Stimulated activated CD8-positive, alpha-beta memory T cell treated with anti-CD3 and anti-CD28 coated beads, Interleukin-15, amount 100 ng/mL, for 1 hour (primary cell): ENCODE measurements around the gene CSNK2A2.
A peak's percentile ranks its signal among the peaks of the same experiment; 100 is the strongest.

Experiments
- DNase-seq: peaks from one replicate; pipeline ENCODE4 v3.0.0-alpha.2; 2020; ENCODE audit warnings: low read depth

CSNK2A2 gene

DNA sequence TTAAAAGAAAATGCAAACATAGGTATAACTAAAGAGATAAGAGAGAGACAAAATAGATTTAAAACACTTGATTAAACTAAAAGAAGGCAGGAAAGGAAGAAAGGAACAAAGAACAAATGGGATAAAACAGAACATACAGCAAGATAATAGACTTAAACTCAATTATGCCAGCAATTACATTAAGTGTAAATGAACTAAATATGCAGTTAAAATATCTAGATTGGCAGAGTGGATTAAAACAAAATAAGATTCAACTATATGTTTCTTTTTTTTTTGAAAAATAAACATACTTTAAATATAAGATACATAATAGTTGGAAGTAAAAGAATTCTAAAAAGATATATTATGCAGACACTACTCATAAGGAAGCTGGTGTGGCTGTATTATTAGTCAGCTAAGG is 59.1 kb downstream of the CSNK2A2 start:
- no peak for DNase-seq

DNA sequence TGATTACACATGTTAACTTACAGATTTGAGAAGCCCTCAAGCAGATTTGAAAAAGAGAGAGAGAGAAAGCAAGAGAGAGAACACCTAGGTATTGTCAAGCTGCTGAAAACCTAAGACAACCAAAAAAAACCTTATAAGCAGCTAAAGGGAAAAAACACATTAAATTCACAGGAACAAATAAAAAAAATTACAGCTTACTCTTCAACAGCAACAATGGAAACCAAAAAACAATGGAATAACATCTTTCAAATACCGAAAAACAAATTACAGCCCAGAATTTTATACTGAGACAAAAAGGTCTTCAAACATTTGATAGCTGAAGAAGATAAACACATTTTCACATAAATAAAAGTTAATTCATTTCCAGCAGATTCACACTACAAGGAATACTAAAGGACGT is 60.3 kb downstream of the CSNK2A2 start:
- no peak for DNase-seq

DNA sequence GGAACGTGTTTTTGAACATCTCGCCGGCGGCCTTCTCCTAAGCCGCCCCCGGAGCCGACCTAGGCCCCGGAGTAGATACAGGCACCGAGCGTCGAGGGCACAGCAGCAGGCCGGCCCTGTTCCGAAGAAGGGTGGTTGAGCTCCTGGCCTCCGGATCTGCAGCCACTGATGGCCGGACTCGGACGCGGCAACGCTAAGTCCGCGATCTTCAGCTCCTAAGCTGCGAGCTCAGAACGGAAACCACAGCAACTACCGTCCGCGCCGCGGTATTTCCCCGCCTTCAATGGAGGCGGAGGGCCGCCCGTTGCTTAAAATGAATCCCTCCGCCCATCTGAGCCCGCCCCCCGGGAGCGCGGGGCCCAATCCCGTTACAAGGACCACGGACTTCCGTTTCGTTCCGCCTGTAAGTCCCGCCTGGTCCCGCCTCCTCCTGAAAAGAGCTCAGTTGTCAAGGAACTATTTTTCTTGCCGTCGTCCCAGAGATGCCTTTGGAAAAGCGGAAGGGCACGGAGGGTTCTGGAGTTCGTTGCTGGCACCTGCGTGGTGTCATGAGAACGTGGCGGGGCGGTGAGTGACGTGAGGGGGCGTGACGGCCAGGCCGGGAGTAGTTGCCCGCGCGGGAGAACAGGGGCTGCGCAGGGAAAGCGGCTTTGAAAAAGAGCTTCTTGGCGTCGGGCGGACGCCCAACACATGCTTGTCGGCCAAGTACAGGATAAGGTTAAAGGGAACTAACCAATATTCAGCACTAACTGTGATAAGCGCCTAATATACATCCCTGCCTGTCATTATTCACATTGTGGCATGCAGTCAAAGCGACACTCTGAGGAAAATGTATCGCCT is 68.6 kb downstream of the CSNK2A2 start, which contains the start of gene CFAP20:
CFAP20 (minus strand) TSS at position 285 of the 840 bp plus-strand sequence; CDS start at position 19, 266 bp downstream.
- DNase-seq = peak; percentile 91

DNA sequence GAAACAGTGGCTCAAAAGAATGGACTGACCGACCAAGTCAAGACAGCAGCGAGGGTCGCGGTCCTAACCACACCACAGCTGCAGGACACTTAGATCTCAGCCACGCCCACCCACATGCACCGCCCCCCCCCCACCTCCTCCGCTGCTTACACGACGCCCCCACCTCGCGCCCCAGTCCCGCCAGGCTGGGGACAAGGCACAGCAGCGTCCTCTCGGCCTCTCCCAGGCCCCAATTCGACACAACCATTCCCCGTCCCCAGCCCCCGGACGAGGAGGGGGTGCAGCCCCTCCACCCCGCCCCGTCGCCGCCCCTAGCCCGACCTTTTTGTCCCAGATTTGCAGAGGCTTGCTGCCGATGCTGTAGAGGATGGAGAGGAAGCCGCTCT is 69.2 kb downstream of the CSNK2A2 start:
- no peak for DNase-seq

DNA sequence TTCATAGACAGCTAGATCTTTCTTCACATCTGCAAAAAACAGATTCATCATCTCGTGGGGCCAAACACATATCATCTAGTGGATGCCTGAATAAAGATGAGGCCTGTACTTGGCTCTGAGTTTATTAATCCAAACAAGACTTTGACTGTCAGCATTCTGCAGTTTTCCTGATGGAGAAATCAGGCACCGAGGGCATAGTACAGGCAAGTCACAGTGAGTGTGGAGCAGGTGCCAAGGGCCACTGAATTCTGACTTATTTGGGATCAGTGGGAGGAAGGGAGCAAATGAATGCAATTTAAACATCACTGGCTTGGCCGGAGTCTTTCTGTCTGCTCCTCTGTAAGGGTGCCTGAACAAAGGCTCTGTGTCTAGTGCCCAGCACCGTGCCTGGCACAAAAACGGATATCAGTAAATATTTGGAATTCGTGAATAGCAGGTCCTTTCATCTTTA is 69.7 kb downstream of the CSNK2A2 start:
- no peak for DNase-seq

DNA sequence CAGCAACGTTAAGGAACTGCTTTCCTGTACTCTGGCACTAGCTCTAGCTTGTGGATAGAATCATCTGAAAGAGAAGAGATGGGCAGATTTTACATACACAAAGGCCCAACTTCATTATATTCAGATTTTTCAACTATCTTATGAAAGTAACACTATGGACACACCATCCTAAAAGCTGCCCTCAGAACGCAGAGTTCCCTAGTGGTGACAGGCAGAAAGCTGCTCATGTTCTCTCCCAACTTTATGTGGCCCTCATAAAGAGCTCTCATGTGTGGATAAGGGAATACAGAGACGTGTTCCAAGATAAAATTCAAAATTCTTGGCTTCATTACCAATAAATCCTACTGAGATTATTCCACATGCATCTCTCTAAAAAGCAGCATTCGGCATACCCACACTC is 70.3 kb downstream of the CSNK2A2 start:
- no peak for DNase-seq

DNA sequence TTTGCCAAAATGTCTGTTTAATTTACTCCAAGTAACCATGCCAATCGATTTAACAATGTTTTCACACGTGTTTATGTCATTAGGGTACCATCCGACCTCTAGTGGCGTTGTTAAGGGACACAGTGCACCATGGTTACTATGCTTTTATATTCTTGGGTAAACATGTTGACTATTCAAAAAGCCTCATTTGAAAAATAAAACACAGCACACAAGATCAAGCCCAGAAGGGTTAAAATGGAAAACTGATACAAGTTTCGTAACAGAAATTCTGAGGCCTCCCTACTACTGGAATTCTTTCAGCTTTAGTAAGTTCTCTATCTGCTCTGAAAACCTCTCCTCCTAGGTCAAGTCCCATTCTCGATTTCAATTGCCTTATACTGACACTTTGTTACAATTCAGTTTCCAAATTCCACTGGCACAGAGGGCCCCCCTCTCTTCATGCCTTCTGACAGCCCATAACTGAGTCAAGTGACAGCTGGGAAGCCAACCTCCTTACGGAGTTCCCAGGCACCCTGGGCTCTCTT is 70.8 kb downstream of the CSNK2A2 start:
- no peak for DNase-seq

DNA sequence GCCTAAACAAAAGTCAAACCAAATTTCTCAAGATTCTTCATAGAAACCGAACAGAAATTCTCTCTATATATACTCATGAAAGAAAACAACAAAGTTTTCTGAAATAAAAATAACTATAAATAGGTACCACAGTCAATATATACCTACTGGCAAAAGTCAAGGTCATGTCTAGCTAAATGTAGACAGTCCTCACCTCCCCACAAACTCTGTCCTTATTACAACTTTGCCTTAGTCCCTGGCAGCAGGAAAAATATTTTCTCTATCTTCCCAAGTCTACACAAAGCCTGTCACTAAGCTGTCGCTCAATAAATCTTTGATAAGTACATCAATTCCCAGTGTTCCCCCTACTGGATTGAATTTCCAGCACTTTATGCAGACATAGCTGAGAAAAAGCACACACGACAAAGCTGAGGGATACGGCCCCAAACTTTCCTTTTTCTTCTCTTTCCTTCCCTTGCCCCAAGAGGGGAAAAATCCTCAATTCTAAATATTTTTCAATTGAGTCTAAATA is 71.4 kb downstream of the CSNK2A2 start:
- DNase-seq = no peak

DNA sequence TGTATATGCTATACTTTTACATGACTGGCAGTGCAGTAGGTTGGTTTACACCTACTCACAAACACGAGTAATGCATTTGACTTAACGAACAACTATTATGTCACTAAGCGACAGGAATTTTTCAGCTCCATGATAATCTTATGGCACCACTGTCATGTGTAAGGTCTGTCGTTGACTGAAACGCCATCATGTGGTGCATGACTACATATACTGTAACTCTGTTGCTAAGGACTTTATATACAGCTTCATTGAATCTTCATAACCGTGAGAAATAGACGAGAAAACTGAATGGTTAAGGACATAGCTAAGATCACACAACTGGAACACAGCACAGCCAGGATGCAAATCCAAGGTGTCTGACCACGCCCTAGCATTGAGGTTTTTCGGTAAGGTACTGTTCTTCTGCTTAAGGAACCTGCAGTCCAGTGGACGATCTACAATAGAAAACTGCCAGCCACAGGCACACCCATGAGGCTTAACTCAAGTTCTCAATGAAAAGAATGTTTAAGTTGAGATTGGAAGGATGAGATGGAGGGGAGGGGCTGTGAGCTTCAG is 72.0 kb downstream of the CSNK2A2 start:
- DNase-seq = no peak

DNA sequence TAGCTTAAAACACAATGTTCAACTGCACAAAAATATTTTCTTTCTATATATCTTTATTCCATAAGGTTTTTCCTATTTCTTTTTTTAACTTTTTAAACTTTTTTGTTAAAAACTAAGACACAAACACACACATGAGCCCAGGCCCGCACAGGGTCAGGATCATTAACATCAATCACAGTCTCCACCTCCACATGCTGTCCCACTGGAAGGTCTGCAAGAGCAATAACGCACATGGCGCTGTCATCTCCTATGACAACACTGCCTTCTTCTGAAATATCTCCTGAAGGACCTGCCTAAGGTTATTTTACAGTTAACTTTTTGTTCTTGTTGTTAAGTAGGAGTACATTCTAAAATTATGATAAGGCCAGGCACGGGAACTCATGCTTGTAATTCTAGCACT is 72.9 kb downstream of the CSNK2A2 start:
- DNase-seq = no peak

DNA sequence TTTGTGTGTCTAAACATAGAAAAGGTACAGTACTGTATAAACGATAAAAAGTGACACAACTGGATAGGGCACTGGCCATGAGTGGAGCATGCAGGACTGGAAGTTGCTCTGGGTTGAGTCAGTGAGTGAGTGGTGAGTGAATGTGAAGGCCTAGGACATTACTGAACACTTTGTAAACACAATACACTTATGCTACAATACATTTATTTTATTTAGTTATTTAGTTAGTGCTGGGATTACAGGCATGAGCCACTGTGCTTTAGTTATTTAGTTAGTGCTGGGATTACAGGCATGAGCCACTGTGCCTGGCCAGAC is 73.3 kb downstream of the CSNK2A2 start:
- DNase-seq = no peak

DNA sequence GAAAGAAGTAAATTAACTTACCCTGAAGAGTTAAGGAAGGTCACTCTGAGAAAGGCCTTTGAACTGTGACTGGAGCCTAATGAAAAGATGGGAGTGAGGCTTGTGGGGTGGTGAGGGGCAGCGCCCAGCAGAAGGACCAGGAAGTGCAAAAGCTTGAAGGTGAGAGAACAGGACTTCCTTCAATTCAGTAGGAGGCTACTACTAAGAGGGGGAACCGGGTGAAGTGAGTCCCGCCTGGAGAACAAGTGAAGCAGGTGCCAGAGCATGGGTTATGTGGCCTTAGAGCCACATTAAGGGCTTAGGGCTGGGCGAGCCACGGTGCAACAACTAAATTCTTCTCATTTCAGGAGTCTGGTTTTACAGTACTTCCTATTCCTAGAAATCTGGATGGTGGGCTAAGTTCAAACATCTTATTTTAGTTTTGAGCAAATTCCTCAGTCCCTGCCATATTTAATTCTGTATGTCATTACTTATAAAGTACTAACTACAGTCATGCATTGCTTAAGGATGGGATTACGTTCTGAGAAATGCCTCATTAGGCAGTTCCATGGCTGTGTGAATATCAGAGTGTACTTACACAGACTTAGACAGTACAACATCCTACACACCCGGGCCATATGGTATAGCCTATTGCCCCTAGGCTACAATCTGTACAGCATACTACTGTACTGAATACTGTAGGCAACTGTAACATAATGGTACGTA is 73.9 kb downstream of the CSNK2A2 start:
- DNase-seq = no peak

DNA sequence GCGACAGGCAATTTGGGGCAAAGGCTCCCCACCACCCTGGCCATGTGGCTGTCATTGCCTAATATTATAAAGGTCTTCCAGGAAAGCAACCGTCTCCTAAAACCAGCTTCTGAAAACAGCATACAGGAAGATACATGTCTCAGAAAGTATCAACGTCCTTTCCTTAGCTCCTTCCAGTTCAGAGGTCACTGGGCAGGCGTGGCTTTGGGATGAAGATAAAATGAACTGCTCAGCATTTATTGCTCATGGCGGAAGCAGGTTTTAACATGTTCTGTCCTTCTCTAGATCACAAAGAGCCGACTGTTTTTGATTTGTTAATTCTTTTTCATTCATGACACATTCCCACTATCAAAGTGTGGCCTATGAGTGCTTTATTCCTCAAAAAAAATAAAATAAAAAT is 76.8 kb downstream of the CSNK2A2 start:
- no peak for DNase-seq

DNA sequence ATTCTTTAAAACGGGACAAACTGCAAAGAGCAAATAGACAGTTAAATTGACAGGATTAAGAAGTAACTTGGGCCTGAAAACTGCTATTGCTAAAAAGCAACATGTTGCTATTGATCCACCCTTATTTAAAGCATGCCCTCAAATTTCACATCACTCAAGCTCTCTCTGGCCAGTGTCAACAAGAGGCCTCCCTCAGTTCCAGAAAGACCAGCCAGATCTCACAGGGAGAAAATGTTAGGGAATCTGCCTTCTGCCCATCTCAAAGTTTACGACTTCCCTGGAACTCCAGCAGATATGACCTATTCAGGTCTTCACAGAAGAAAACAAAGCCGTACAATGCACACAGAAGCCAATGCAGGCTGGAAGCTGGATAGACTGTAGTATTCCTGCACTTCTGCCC is 77.7 kb downstream of the CSNK2A2 start:
- DNase-seq = no peak

DNA sequence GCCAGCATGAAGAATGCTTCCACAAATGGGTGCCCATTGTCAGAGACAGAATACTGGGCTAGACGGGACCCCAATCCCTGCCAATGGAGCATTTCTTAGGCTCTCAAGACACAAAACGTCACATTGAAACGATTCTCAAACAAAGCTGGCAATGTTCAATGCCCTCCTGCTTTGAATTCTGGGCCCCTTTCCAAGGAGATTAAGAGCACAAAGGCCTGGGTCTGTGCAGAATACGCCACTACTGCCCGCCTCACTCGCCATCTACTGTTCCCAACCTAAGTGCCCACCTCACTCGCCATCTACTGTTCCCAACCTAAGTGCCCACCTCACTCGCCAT is 78.4 kb downstream of the CSNK2A2 start:
- no peak for DNase-seq

DNA sequence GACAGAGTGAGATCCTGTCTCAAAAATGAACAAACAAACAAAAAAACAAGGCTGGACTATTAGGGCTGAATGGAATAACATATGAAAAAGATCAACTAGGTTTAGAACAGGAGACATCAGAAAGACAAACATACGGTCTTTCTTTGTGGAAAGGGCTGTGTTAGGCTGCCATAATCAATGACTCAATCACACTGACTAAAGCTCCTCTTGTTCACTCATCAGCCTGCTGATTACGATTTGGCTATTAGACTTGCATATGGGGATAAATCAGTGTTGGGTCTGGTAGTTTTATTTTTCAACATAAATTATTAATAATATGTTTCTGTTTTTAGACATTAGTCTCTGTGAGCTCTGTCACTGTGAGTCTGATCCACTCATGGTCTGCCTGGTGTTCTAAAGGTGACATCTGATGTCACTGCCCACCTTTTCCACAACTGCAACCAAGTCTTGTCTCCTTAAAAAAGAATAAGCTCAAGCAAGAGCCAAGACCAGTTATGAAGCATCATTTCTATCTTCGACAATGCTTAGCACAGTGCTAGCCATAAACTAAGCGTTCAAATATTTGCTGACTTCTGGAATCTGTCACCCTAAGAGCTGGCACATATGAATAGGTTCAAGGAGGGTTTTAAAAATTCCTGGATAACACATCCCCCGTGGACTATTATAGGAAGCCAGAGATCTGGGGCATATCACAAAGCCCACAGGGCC is 79.0 kb downstream of the CSNK2A2 start:
- no peak for DNase-seq

DNA sequence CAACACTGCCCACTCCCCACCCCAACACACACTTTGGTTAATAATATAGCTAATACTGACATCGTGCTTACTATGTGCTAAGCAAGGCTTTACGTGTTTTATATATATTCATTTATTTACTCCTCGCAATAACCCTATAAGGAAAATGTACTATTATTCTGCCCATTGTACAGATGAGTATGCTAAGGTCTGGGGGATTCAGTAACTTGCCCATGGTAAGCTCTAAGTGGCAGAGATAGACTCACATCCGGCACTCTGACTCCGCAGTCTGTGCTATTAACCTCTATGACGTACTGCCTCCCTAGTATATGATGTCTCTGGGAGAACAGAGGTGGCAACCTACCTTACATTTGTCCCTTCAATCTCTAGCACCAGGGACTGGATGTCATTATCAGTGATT is 81.4 kb downstream of the CSNK2A2 start:
- no peak for DNase-seq

DNA sequence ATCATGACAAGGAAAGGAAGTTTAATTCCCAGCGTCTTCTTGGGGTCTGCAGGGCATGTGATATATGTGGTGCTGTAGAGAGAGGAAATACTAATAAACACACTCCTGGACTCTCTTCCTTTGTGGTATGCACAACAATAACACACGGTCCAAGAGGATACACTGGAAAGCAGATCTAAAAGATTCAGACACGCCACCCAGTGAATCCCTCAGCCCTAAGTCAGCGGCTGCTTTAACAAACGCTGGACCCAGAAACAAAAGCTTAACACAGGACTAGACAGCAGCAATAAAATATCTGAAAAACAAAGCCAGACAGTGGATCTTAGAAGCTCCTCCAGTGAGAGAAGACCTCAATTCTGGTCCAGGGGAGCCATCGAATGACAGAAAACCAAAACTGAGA is 81.8 kb downstream of the CSNK2A2 start:
- DNase-seq = no peak

DNA sequence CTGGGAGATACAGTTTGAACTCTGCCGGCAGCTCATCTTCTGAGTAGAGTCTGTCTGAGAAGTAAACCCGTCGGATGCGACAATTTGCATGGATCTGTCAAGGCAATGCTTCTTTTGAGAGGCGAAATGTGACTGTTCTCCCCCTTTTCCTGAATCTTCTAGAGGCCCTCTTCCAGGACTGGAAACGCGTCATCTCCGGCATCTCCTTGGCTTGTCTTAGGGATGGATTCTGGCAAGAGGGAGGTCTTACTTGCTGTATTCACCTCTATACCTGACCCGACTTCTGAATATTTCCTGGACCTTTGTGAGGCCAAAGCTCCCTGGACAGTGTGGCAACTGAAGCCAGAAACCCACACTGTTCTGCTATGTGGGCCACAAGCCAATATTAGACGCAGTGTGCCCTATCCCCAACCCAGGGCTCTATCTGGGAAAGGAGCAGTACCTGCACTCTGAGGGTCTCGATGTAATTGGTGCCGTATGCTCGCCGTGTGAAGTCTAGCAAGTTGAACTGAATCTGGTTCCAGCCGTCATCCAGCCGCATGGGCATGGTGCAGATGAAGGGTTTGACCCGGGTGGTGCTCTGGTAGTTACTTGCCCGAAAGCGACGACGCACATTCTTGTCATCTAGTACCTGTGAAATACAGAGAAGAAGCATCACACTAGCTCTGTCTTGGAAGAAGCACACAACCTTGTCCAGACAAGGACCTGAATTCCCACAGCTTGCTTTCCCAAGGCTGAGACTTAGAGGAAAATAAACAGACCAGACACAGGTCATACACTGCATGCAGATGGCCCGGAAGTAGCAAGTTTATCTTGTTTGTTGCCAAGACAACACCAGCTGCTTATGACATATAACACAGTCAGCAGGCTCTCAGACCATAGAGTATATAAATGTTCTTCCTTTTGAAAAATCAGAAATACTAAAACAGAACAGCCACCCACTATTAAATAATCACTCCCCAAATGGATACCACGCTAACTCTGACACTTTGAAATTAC is 82.8 kb downstream of the CSNK2A2 start:
- DNase-seq = no peak

DNA sequence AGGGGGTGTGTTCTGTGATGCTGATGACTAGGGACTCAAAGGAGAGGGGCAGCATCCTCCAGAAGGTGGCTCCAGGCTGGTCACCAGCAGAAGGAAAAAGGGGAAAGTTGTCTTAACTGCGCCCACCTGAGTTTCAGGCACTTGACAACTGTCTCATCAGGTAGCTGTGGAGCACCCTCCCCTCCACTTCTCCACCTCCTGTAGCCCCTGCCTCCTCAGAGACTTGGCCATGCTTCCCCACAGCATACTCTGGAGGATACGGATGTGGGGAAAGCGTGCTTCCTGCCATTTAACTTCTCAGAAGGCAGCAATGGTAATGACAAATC is 86.6 kb downstream of the CSNK2A2 start:
- DNase-seq = no peak

DNA sequence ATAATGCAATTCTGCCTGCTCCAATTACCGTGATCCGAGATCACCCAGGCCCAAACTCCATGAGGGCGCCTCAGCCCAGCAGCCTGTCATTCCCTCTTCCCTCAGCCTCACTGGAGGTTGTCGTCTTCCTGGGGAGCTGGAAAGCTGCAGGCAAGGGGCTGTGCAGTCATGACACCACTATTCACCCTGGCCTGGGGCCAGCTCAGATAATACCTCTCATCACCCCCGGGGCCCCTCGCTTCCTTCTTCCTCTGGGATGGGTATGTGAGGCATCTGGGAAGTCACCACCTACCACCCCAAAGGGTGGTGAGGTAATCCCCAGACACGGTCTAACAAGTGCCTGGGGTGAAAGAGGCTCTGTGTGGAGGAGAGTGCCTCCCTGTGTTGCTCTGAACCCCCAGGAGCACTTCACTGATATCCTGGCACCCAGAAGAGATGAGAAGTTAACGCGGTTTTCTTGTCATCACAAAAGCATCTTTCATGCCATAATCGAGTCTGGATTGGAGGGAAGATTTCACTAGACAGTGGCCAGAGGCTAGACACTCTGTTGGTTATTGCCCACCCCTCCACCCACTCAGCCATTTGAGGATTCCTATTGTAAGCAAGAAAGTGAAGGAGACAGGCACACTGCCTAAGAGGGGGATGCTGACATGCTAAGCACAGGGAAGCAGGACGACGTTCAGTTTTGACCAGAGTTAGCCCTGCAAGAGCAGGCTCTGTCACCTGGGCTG is 87.2 kb downstream of the CSNK2A2 start:
- DNase-seq = no peak
